Endodermal cell (in vitro differentiated cells): ENCODE measurements around the gene PIM1. TPM values are rescaled to one million over a fixed set of nuclear protein-coding genes. Genes with fewer than 3 reads are reported as not detected.

Source experiments
- DNase-seq: peaks from one replicate; pipeline ENCODE4 v3.0.0-alpha.2; 2017
- H3K27ac ChIP-seq: 2 replicates; pipeline ENCODE4 v1.5.1; 2013; ENCODE audit warnings: mild to moderate bottlenecking, low read depth, low read length, moderate library complexity
- H3K27me3 ChIP-seq: 2 replicates; pipeline ENCODE4 v1.6.1; 2013; ENCODE audit warnings: mild to moderate bottlenecking, low read length, moderate library complexity; ENCODE audit not compliant: insufficient read depth, control insufficient read depth, poor library complexity, severe bottlenecking
- H3K36me3 ChIP-seq: 2 replicates; pipeline ENCODE4 v1.7.0; 2013; ENCODE audit warnings: mild to moderate bottlenecking, low read length, moderate library complexity; ENCODE audit not compliant: control insufficient read depth, insufficient read depth
- H3K4me1 ChIP-seq: one replicate; pipeline ENCODE4 v1.7.0; 2013; ENCODE audit warnings: low read length; ENCODE audit not compliant: control insufficient read depth, insufficient read depth
- H3K4me3 ChIP-seq: 2 replicates; pipeline ENCODE4 v1.5.1; 2013; ENCODE audit warnings: mild to moderate bottlenecking, low read length, moderate library complexity
- H3K9ac ChIP-seq: 2 replicates; pipeline ENCODE4 v1.6.1; 2013; ENCODE audit warnings: mild to moderate bottlenecking, low read length, moderate library complexity; ENCODE audit not compliant: poor library complexity, severe bottlenecking; ENCODE audit errors: extremely low read depth
- H3K9me3 ChIP-seq: 2 replicates; pipeline ENCODE4 v1.6.1; 2013; ENCODE audit warnings: mild to moderate bottlenecking, low read length, moderate library complexity; ENCODE audit not compliant: control insufficient read depth
- H3K27ac Mint-ChIP-seq: 2 replicates; pipeline ENCODE4 v1.8.0; 2020; ENCODE audit warnings: mixed read lengths
- H3K27me3 Mint-ChIP-seq: 2 replicates; pipeline ENCODE4 v1.8.0; 2021; ENCODE audit warnings: mild to moderate bottlenecking, mixed read lengths; ENCODE audit not compliant: insufficient read depth
- H3K36me3 Mint-ChIP-seq: 2 replicates; pipeline ENCODE4 v1.8.0; 2020; ENCODE audit warnings: low read depth, mixed read lengths
- H3K4me1 Mint-ChIP-seq: 2 replicates; pipeline ENCODE4 v1.8.0; 2020; ENCODE audit warnings: mixed read lengths
- H3K4me3 Mint-ChIP-seq: 2 replicates; pipeline ENCODE4 v1.8.0; 2020; ENCODE audit warnings: mild to moderate bottlenecking, moderate library complexity, mixed read lengths
- H3K9me3 Mint-ChIP-seq: 2 replicates; pipeline ENCODE4 v1.8.0; 2020; ENCODE audit warnings: mild to moderate bottlenecking, mixed read lengths
- CTCF ChIP-seq: fragments of 200-600 bp; sonication (generic); conservative IDR thresholded peaks from 2 replicates; pipeline ENCODE4 v1.5.0; 2021; ENCODE audit warnings: antibody characterized with exemption, mild to moderate bottlenecking
- WGBS, 2 experiments: methylation state at CpG; one replicate each; pipeline versions ENCODE4 v1.1.5 to v1.1.7; 2013; ENCODE audit warnings: missing lambda C conversion rate in 2 of 2, mixed read lengths in 1 of 2; ENCODE audit not compliant: insufficient coverage in 1 of 2, insufficient read length in 1 of 2; 5-methylcytosine and 5-hydroxymethylcytosine counted together
- total RNA-seq, 2 donors: library from RNA; stranded (reverse); fragmentation: NEBNext Ultra II Directional in 1 of 2; extraction: Animal tissue kit (Norgen Biotek cat#: 25700) in 1 of 2; gene quantifications; 2 replicates in 1 of 2; 3 replicates in 1 of 2; pipeline ENCODE4 v1.2.1, GENCODE V29; 2021

Gene PIM1
- total RNA-seq, 2 donors from 2014 or later = 43.9 to 65.3 TPM

DNA sequence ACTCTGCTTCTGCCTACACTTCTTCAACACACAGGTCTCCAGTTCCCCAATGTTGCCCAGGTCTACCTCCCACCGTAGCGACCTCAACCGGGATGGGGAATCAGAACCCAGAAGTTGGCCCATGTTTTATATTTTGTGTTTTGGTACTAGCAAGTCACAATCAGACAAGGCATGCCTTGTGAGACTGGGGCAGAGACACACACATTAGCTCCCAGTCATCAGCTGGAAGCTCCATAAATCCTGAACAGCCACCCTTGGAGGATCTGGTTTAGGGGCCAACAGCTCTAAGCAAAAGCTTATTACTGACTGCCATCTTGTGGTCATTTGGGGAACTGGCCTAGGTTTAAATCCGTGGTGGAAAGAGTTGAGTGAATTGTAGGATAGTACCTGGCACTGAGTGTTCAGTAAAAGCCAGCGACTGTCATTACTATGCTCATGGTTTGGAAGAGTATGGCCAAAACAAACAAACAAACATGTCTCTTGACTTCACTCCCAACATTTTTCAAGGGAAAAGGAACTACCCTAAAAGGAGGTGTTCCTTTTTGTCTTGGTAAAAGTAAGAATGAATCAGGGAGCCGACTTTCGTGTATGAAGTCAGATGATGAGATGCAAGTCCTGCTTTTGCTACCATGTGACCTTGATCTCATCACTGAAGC lies 40.5 kb downstream of the PIM1 start:
- Histone ChIP-seq H3K9me3 (no peaks in the 10 kb centered on the region), H3K27ac (no peak overlapping the region), H3K9ac (no peak overlapping the region), H3K4me3 (no peak overlapping the region), H3K27me3 (no peaks in the 10 kb centered on the region), H3K36me3 (no peaks in the 10 kb centered on the region), H3K4me1 (no peaks in the 10 kb centered on the region)
- Mint-ChIP-seq H3K27ac (no peak overlapping the region), H3K36me3 (no peaks in the 10 kb centered on the region), H3K27me3 (no peaks in the 10 kb centered on the region), H3K4me3 (no peak overlapping the region), H3K9me3 (no peaks in the 10 kb centered on the region), H3K4me1 (peaks cover 1% of the 10 kb centered on the region)
- peak; percentile 93 for DNase-seq
- WGBS, 2 experiments = 73 to 93% methylated on average over 5 to 7 of the region's 7 CpGs
- TF ChIP-seq CTCF = peak; percentile 95

DNA sequence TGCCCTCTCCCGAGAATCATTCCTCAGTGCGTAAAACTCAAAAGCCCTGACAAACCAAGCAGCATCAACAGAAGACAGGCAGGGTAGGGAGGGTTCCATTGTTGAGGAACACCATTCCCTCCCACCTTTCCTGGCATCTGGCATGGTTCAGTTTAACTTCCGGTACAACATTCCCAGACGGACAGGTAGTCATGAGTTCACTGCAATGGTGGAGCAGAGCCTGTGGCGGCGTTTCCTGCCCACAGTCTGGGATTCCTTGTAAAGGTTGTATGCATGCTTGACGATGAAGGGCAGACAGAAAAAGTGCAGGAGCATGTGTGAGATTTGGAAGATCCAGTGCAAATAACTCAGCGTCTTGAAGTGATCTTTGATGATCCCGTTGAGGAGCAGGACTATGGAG lies 42.3 kb downstream of the PIM1 start:
- Mint-ChIP-seq H3K4me1 (peaks cover 1% of the 10 kb centered on the region), H3K36me3 (no peaks in the 10 kb centered on the region), H3K9me3 (no peaks in the 10 kb centered on the region), H3K4me3 (no peak overlapping the region), H3K27ac (no peak overlapping the region), H3K27me3 (no peaks in the 10 kb centered on the region)
- Histone ChIP-seq H3K27ac (no peak overlapping the region), H3K9me3 (no peaks in the 10 kb centered on the region), H3K27me3 (no peaks in the 10 kb centered on the region), H3K4me3 (no peak overlapping the region), H3K9ac (no peak overlapping the region), H3K36me3 (no peaks in the 10 kb centered on the region), H3K4me1 (no peaks in the 10 kb centered on the region)
- peak; percentile 28 for DNase-seq
- 91 to 98% methylated on average over 7 to 9 of the region's 9 CpGs for WGBS, 2 experiments
- no peak for TF ChIP-seq CTCF

- Histone ChIP-seq H3K9ac (no peak overlapping the region), H3K4me3 (no peak overlapping the region), H3K9me3 (no peaks in the 10 kb centered on the region), H3K27me3 (no peaks in the 10 kb centered on the region), H3K27ac (no peak overlapping the region), H3K4me1 (no peaks in the 10 kb centered on the region), H3K36me3 (no peaks in the 10 kb centered on the region)
- H3K27me3 Mint-ChIP-seq = no peaks in the 10 kb centered on the region
- no peaks in the 10 kb centered on the region for H3K9me3 Mint-ChIP-seq
- no peaks in the 10 kb centered on the region for H3K36me3 Mint-ChIP-seq
- no peak overlapping the region for H3K4me3 Mint-ChIP-seq
- no peak for DNase-seq
- H3K4me1 Mint-ChIP-seq = peaks cover 7% of the 10 kb centered on the region
- 87 to 97% methylated on average over 6 of the region's 6 CpGs for WGBS, 2 experiments
- no peak overlapping the region for H3K27ac Mint-ChIP-seq
- TF ChIP-seq CTCF = no peak
Observed at GRCh38 chr6:37218061-37218460, 48.1 kb downstream of the PIM1 start.
